Measurements from ENCODE around the gene SNRK.
"Not testable (repeated sequence)": the region's sequence is repeated elsewhere in the genome, so short reads cannot be mapped to it uniquely, and the experiment has no call there.

The SNRK gene

GRCh38 chr3:43346978-43347749 is 60.8 kb downstream of the SNRK start:
- DNase-seq (ENCODE audit: low spot score): no peak

GRCh38 chr3:43347774-43348173 is 61.4 kb downstream of the SNRK start:
- DNase-seq (ENCODE audit: low spot score): no peak

- DNase-seq (ENCODE audit: low spot score): no peak
Observed at GRCh38 chr3:43348350-43348749, 62.0 kb downstream of the SNRK start.

- DNase-seq (ENCODE audit: low spot score): no peak
Observed at GRCh38 chr3:43348852-43349574, 62.7 kb downstream of the SNRK start.

GRCh38 chr3:43349716-43350115 is 63.4 kb downstream of the SNRK start:
- DNase-seq (ENCODE audit: low spot score): no peak

GRCh38 chr3:43353393-43353792 is 67.1 kb downstream of the SNRK start:
- no peak for DNase-seq (ENCODE audit: low spot score)

GRCh38 chr3:43353923-43354670 is 67.8 kb downstream of the SNRK start:
- DNase-seq (ENCODE audit: low spot score): no peak

- not testable (repeated sequence) for DNase-seq (ENCODE audit: low spot score)
Observed at GRCh38 chr3:43356033-43356432, 69.7 kb downstream of the SNRK start.

- no peak for DNase-seq (ENCODE audit: low spot score)
Observed at GRCh38 chr3:43361077-43361476, 74.7 kb downstream of the SNRK start.

- no peak for DNase-seq (ENCODE audit: low spot score)
Observed at GRCh38 chr3:43362183-43362582, 75.8 kb downstream of the SNRK start.

GRCh38 chr3:43362961-43363360 is 76.6 kb downstream of the SNRK start:
- no peak for DNase-seq (ENCODE audit: low spot score)

- DNase-seq (ENCODE audit: low spot score): no peak
Observed at GRCh38 chr3:43363621-43364266, 77.4 kb downstream of the SNRK start.

- DNase-seq (ENCODE audit: low spot score): no peak
Observed at GRCh38 chr3:43364494-43364893, 78.2 kb downstream of the SNRK start.

GRCh38 chr3:43364926-43365325 is 78.6 kb downstream of the SNRK start:
- DNase-seq (ENCODE audit: low spot score): no peak

GRCh38 chr3:43365601-43366305 is 79.4 kb downstream of the SNRK start:
- no peak for DNase-seq (ENCODE audit: low spot score)

- DNase-seq (ENCODE audit: low spot score): no peak
Observed at GRCh38 chr3:43366481-43366880, 80.1 kb downstream of the SNRK start.

- DNase-seq (ENCODE audit: low spot score): no peak
Observed at GRCh38 chr3:43366885-43367284, 80.5 kb downstream of the SNRK start.

- no peak for DNase-seq (ENCODE audit: low spot score)
Observed at GRCh38 chr3:43369404-43370292, 83.3 kb downstream of the SNRK start.

- no peak for DNase-seq (ENCODE audit: low spot score)
Observed at GRCh38 chr3:43370293-43370980, 84.1 kb downstream of the SNRK start.

- DNase-seq (ENCODE audit: low spot score): no peak
Observed at GRCh38 chr3:43371494-43371893, 85.2 kb downstream of the SNRK start.

Data from hematopoietic multipotent progenitor cell treated with erythropoietin and hydrocortisone succinate and interleukin-3 and kit ligand, for 17 days (in vitro differentiated cells).